ENCODE results near the gene FAM117B.

DNA sequence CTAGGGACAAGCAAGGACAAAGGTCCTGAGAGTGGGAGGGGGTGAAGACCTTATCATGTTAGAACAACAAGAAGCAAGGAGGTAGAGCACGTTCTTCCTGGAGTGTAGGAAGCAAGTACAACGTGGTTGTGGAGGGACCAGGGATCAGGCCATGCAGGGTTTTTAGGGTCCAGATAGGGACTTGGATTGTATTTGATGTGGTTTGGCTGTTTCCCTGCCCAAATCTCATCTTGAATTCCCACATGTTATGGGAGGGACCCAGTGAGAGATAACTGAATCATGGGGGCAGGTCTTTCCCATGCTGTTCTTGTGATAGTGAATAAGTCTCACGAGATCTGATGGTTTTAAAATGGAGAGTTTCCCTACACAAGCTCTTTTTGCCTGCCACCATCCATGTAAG, 183.6 kb downstream of the FAM117B start:
- no peak for TF ChIP-seq EZH2 (IDR thresholded peaks at IDR 0.05; ENCODE audit: insufficient read depth, low read length)
- TF ChIP-seq, protein P1, sequence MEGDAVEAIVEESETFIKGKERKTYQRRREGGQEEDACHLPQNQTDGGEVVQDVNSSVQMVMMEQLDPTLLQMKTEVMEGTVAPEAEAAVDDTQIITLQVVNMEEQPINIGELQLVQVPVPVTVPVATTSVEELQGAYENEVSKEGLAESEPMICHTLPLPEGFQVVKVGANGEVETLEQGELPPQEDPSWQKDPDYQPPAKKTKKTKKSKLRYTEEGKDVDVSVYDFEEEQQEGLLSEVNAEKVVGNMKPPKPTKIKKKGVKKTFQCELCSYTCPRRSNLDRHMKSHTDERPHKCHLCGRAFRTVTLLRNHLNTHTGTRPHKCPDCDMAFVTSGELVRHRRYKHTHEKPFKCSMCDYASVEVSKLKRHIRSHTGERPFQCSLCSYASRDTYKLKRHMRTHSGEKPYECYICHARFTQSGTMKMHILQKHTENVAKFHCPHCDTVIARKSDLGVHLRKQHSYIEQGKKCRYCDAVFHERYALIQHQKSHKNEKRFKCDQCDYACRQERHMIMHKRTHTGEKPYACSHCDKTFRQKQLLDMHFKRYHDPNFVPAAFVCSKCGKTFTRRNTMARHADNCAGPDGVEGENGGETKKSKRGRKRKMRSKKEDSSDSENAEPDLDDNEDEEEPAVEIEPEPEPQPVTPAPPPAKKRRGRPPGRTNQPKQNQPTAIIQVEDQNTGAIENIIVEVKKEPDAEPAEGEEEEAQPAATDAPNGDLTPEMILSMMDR (IDR thresholded peaks at IDR 0.05; ENCODE audit: insufficient read depth, low read depth, low read length): no peak
